Smooth muscle cell (in vitro differentiated cells): ENCODE data around the gene ATP6V0D1. TPM values are rescaled to one million over a fixed set of nuclear protein-coding genes. Genes with fewer than 3 reads are reported as not detected.

ENCODE experiments used
- DNase-seq: peaks from one replicate; lab custom pipeline; 2025; ENCODE audit not compliant: unreplicated experiment; lab: John Stamatoyannopoulos, UW
- H2AFZ ChIP-seq: fragments of 200-600 bp; sonication (generic); 2 replicates; pipeline ENCODE4 v1.6.0; 2016; ENCODE audit warnings: antibody characterized with exemption, low read depth, mild to moderate bottlenecking
- H3F3A ChIP-seq: fragments of 200-600 bp; sonication (generic); 2 replicates; pipeline ENCODE4 v1.6.0; 2017; ENCODE audit warnings: antibody characterized with exemption, low read depth
- H3K27ac ChIP-seq: fragments of 200-600 bp; sonication (generic); 2 replicates; pipeline ENCODE4 v1.5.1; 2016; ENCODE audit warnings: low read depth, mild to moderate bottlenecking
- H3K27me3 ChIP-seq: fragments of 200-600 bp; sonication (generic); 2 replicates; pipeline ENCODE4 v1.6.1; 2016; ENCODE audit warnings: low read depth, mild to moderate bottlenecking
- H3K36me3 ChIP-seq: fragments of 200-600 bp; sonication (generic); 2 replicates; pipeline ENCODE4 v1.5.1; 2016; ENCODE audit warnings: low read depth
- H3K4me1 ChIP-seq: fragments of 200-600 bp; sonication (generic); 2 replicates; pipeline ENCODE4 v1.5.1; 2016; ENCODE audit warnings: low read depth
- H3K4me2 ChIP-seq: fragments of 200-600 bp; sonication (generic); 2 replicates; pipeline ENCODE4 v1.6.0; 2016; ENCODE audit warnings: mild to moderate bottlenecking
- H3K4me3 ChIP-seq: fragments of 200-600 bp; sonication (generic); 2 replicates; pipeline ENCODE4 v1.5.1; 2016; ENCODE audit warnings: mild to moderate bottlenecking
- H3K79me2 ChIP-seq: fragments of 200-600 bp; sonication (generic); 2 replicates; pipeline ENCODE4 v1.6.0; 2016; ENCODE audit warnings: low read depth, mild to moderate bottlenecking
- H3K9ac ChIP-seq: fragments of 200-600 bp; sonication (generic); 2 replicates; pipeline ENCODE4 v1.6.0; 2016; ENCODE audit warnings: low read depth
- H3K9me3 ChIP-seq: fragments of 200-600 bp; sonication (generic); replicated peaks from 2 replicates; pipeline ENCODE4 v1.5.1; 2016; ENCODE audit warnings: low read depth
- H4K20me1 ChIP-seq: fragments of 200-600 bp; sonication (generic); 2 replicates; pipeline ENCODE4 v1.6.0; 2016; ENCODE audit warnings: low read depth
- CTCF ChIP-seq: fragments of 200-600 bp; sonication (generic); IDR thresholded peaks from 2 replicates; pipeline ENCODE4 v1.5.1; 2017; ENCODE audit warnings: borderline replicate concordance, mild to moderate bottlenecking, antibody characterized with exemption; ENCODE audit not compliant: insufficient read depth, poor library complexity, severe bottlenecking
- WGBS: methylation state at CpG from one replicate; pipeline ENCODE4 v1.1.7; 2016; ENCODE audit warnings: low lambda C conversion rate; 5-methylcytosine and 5-hydroxymethylcytosine counted together
- polyA plus RNA-seq: library from polyadenylated mRNA; unstranded; fragments of >200 nt; fragmentation: Nextera tagmentation; extraction: Ambion mirVana; gene quantifications from 2 replicates; pipeline ENCODE4 v1.2.1, GENCODE V29; 2016
- total RNA-seq: library from RNA; depleted of rRNA; stranded (reverse); fragments of >200 nt; gene quantifications from 2 replicates; pipeline ENCODE4 v1.2.3, GENCODE V29; 2014

ATP6V0D1 gene
- total RNA-seq = 74.7 and 96.8 TPM in 2 replicates
- 114 and 128 TPM in 2 replicates for polyA plus RNA-seq

DNA sequence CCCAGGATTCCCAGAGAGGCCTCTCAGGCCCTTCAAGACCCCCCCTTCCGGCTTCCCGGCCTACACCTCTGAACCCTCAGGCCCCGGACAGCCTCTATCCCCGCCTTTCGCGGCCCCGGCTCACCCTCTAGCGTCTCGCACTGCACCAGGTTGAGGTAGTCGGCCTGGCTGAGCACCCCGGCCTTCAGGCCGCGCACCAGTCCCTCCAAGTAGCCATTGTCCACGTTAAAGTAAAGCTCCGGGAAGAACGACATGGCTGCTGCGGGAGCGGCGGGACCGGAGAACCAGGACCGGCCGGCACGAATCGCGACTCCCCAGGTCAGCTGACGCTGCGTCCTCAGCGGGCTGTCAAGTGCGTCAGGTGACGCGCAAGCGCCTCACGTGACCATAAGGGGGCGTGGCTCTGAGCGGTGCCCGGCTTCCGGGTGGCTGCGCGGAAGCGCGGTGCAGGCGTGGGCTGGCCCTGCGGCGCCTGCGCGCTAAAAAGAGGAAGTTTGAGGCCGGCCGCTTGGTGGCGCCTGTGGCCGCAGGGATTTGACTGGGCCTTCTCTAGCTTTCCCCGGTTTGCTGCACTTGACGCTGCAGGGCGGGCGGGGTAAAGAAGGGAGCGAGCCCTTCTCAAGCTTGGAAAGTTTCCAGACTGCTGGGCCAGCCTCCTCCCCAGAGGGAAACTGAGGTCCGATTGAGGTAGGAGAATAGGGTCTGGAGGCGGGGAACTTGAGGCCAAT, at the start of gene ATP6V0D1:
Gene ATP6V0D1, minus strand, starts transcription at position 325 of the 728 bp plus-strand sequence. Its CDS starts 71 bp downstream, at position 254.
- Histone ChIP-seq H4K20me1 (peaks cover 37% of the 10 kb centered on the region), H3K4me2 (peak within 1 kb of the TSS; percentile 95), H3K4me3 (peak within 1 kb of the TSS; percentile 100), H3K27me3 (no peaks in the 10 kb centered on the region), H3K9ac (peak within 1 kb of the TSS; percentile 100), H3F3A (no peaks in the 10 kb centered on the region), H3K9me3 (no peaks in the 10 kb centered on the region), H3K79me2 (peaks cover 42% of the 10 kb centered on the region), H2AFZ (peak within 1 kb of the TSS; percentile 95), H3K36me3 (no peaks in the 10 kb centered on the region), H3K27ac (peak within 1 kb of the TSS; percentile 100), H3K4me1 (no peaks in the 10 kb centered on the region)
- peak; percentile 96 for DNase-seq
- TF ChIP-seq CTCF = peak; percentile 68
- WGBS = 1% methylated on average over 57 of the region's 57 CpGs

DNA sequence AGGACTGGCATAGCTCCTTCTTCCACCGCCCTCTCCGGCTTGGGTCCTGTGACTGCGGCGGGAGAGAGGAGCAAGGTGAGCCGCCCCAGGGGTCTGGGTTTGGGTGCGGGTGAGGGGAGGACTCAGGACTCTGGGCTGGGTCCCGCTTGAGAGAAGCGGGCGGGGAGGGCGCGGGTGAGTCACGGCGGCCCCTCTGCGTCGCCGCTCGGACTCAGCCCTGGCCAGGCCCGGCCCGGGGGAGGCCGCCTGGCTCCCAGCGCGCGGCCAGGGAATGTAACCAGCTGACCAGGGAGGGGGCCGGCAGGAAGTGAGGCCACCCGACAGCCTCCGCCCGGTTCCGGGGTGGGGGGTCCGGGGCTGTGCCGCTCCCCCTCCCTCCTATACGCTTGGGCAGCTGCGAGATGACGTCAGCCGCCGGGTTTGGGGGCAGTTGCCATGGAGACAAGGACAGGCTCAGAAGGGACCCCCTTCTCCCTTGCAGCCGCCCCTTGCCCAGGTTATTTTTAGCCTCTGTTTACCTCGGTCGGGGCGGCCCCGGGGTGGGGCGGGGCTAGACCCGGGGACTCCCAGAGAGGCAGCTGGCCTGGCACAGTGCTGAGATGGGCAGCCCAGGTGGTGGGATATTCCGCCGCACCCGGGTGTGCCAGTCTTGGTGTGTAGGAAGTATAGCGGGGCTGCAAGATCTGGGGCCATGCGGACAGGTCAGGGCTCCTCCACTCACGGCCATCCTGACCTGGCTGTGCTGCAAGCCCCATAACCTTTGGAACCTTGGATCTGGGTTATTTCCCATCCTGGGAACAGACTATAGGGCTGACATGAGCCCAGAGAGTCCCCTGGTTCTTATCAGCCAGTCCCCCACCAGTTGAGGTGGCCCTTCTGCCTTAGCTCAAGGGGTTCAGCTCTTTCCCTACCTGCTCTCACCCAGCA, 49.3 kb upstream of the ATP6V0D1 start:
- no peak for TF ChIP-seq CTCF
- peaks cover 17% of the 10 kb centered on the region for H3F3A ChIP-seq
- H3K9me3 ChIP-seq = no peaks in the 10 kb centered on the region
- H2AFZ ChIP-seq = peak overlapping the region; percentile 79
- H3K36me3 ChIP-seq = no peaks in the 10 kb centered on the region
- peak; percentile 40 for DNase-seq
- no peaks in the 10 kb centered on the region for H3K27me3 ChIP-seq
- H3K9ac ChIP-seq = peak overlapping the region; percentile 95
- H3K4me3 ChIP-seq = peak overlapping the region; percentile 92
- peak overlapping the region; percentile 87 for H3K27ac ChIP-seq
- H3K4me1 ChIP-seq = peaks cover 15% of the 10 kb centered on the region
- H3K79me2 ChIP-seq = peaks cover 37% of the 10 kb centered on the region
- peak overlapping the region; percentile 100 for H3K4me2 ChIP-seq
- WGBS = 14% methylated on average over 24 of the region's 48 CpGs
- peaks cover 51% of the 10 kb centered on the region for H4K20me1 ChIP-seq

DNA sequence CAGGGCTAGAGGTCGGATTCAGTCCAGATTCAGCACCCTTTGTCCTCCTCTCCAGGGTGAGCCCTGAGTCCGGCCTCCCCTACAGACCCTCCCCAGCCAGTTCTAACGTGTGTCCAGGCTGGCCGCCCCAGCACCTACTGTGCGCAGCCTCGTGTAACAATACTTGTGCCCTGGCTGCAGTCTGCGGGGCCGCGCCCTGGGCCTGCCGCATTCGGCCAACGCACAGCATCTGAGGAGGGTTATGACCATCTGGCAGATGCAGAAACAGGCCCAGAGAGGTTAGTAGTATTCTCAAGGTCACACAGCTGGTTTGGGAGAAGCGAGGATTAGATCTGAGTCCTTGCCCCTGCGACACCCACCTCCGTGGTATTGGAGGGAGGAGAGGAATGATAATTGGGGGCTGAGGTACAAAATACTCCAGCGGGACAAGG, 48.6 kb upstream of the ATP6V0D1 start:
- Histone ChIP-seq H3K79me2 (peaks cover 37% of the 10 kb centered on the region), H4K20me1 (peaks cover 44% of the 10 kb centered on the region), H3K27me3 (no peaks in the 10 kb centered on the region), H3K27ac (peak overlapping the region; percentile 87), H3K4me2 (peak overlapping the region; percentile 100), H3K9ac (peak overlapping the region; percentile 95), H3K36me3 (no peaks in the 10 kb centered on the region), H3K4me3 (peak overlapping the region; percentile 92), H3K9me3 (no peaks in the 10 kb centered on the region), H3K4me1 (peaks cover 15% of the 10 kb centered on the region), H3F3A (peaks cover 17% of the 10 kb centered on the region), H2AFZ (peak overlapping the region; percentile 79)
- no peak for TF ChIP-seq CTCF
- DNase-seq = no peak
- 8% methylated on average over 16 of the region's 16 CpGs for WGBS
